B cell (primary cell): ENCODE results near the gene CTRB1. TPM values are rescaled to one million over a fixed set of nuclear protein-coding genes. Genes with fewer than 3 reads are reported as not detected.

ENCODE experiments used
- ATAC-seq: fragments of 200-7000 bp; cut with Tn5 transposase; one replicate; pipeline ENCODE4 v1.10.0; 2021; ENCODE audit warnings: low read depth, mild to moderate bottlenecking, moderate number of reproducible peaks, moderate library complexity
- CTCF ChIA-PET: fragments of 350-600 bp; sonication (Branson Sonifier 250); formaldehyde crosslinking; loops from one replicate; lab custom pipeline; 2021; ENCODE audit warnings: antibody characterized with exemption, inconsistent platforms; lab: Charles Lee
- POLR2A ChIA-PET: fragments of 350-600 bp; sonication (Branson Sonifier 250); formaldehyde crosslinking; loops from one replicate; lab custom pipeline; 2021; ENCODE audit warnings: antibody characterized with exemption; lab: Charles Lee
- DNase-seq: peaks from one replicate; pipeline ENCODE4 v3.0.0; 2013
- H2AFZ ChIP-seq: 2 replicates; pipeline ENCODE4 v1.6.1; 2012; ENCODE audit warnings: mild to moderate bottlenecking, low read depth, low read length; ENCODE audit not compliant: insufficient read depth, poor library complexity, severe bottlenecking
- H3K27ac ChIP-seq, 2 donors: 1 replicate in 1 of 2; 2 replicates in 1 of 2; pipeline ENCODE4 v1.5.1; 2012 to 2013; ENCODE audit warnings: low read length in 2 of 2, mild to moderate bottlenecking in 2 of 2, moderate library complexity in 1 of 2
- H3K27me3 ChIP-seq, 4 experiments: fragments of 200-600 bp in 1 of 4; sonication (generic) in 1 of 4; replicated peaks in 1 of 4; 1 replicate in 2 of 4; 2 replicates in 2 of 4; pipeline versions ENCODE4 v1.6.1 to v1.7.0; 2013 to 2016; ENCODE audit warnings: low read length in 3 of 4, mild to moderate bottlenecking in 2 of 4, mixed read lengths in 1 of 4, moderate library complexity in 1 of 4; ENCODE audit not compliant: insufficient read depth in 4 of 4, control insufficient read depth in 3 of 4; ENCODE audit errors: control extremely low read depth in 1 of 4
- H3K36me3 ChIP-seq, 2 experiments: replicated peaks in 1 of 2; 1 replicate in 1 of 2; 2 replicates in 1 of 2; pipeline versions ENCODE4 v1.6.1 to v1.7.1; 2013; ENCODE audit warnings: low read length in 1 of 2; ENCODE audit not compliant: insufficient read depth in 2 of 2, control insufficient read depth in 1 of 2; ENCODE audit errors: control extremely low read depth in 1 of 2, extremely low read depth in 1 of 2
- H3K4me1 ChIP-seq, 2 donors: fragments of 200-600 bp in 1 of 2; sonication (generic) in 1 of 2; 1 replicate in 1 of 2; 2 replicates in 1 of 2; pipeline versions ENCODE4 v1.5.1 to v1.6.1; 2013 to 2017; ENCODE audit warnings: low read length in 2 of 2; ENCODE audit not compliant: control insufficient read depth in 2 of 2, insufficient read depth in 2 of 2
- H3K4me2 ChIP-seq: replicated peaks from 2 replicates; pipeline ENCODE3; 2012; ENCODE audit warnings: mild to moderate bottlenecking, low read depth, low read length; ENCODE audit not compliant: poor library complexity, severe bottlenecking
- H3K4me3 ChIP-seq, 5 experiments: fragments of 200-600 bp in 1 of 5; sonication (generic) in 1 of 5; 1 replicate in 3 of 5; 2 replicates in 2 of 5; pipeline versions ENCODE4 v1.5.1 to v1.7.0; 2011 to 2016; ENCODE audit warnings: low read length in 4 of 5, mild to moderate bottlenecking in 4 of 5, low read depth in 2 of 5, control low read depth in 1 of 5, moderate library complexity in 1 of 5; ENCODE audit not compliant: insufficient read depth in 1 of 5; ENCODE audit errors: control extremely low read depth in 1 of 5, extremely low read depth in 1 of 5
- H3K79me2 ChIP-seq: fragments of 200-600 bp; sonication (generic); one replicate; pipeline ENCODE4 v1.6.0; 2016; ENCODE audit warnings: low read length; ENCODE audit not compliant: control insufficient read depth, insufficient read depth
- H3K9ac ChIP-seq: fragments of 200-600 bp; sonication (generic); 2 replicates; pipeline ENCODE4 v1.6.1; 2017; ENCODE audit warnings: mild to moderate bottlenecking, low read length, moderate library complexity
- H3K9me3 ChIP-seq, 3 donors: one replicate each; pipeline versions ENCODE4 v1.6.1 to v1.7.1; 2013; ENCODE audit warnings: low read length in 2 of 3; ENCODE audit not compliant: control insufficient read depth in 2 of 3, insufficient read depth in 1 of 3; ENCODE audit errors: control extremely low read depth in 1 of 3
- H4K20me1 ChIP-seq: 2 replicates; pipeline ENCODE4 v1.6.0; 2012; ENCODE audit warnings: mild to moderate bottlenecking, low read length; ENCODE audit not compliant: insufficient read depth, control insufficient read depth, poor library complexity, severe bottlenecking
- H3K27ac Mint-ChIP-seq: one replicate; pipeline ENCODE4 v1.8.0; 2021; ENCODE audit warnings: mixed read lengths
- H3K27me3 Mint-ChIP-seq: one replicate; pipeline ENCODE4 v1.8.0; 2021; ENCODE audit warnings: mixed read lengths
- H3K4me1 Mint-ChIP-seq: one replicate; pipeline ENCODE4 v1.8.0; 2021; ENCODE audit warnings: mixed read lengths
- H3K4me3 Mint-ChIP-seq: one replicate; pipeline ENCODE4 v1.8.0; 2021; ENCODE audit warnings: mixed read lengths
- H3K9me3 Mint-ChIP-seq: one replicate; pipeline ENCODE4 v1.8.0; 2022; ENCODE audit warnings: mixed read lengths; ENCODE audit not compliant: insufficient read depth
- CTCF ChIP-seq: fragments of 200-600 bp; IDR thresholded peaks from one replicate; pipeline ENCODE4 v1.8.0; 2022; ENCODE audit warnings: antibody characterized with exemption, mild to moderate bottlenecking
- EZH2 ChIP-seq: IDR thresholded peaks from 2 replicates; pipeline ENCODE4 v1.6.1; 2012; ENCODE audit warnings: borderline replicate concordance, low read depth, mild to moderate bottlenecking, moderate library complexity, low read length; ENCODE audit not compliant: insufficient read depth, poor library complexity, severe bottlenecking
- WGBS: methylation state at CpG from one replicate; pipeline ENCODE4 v1.1.5; 2013; ENCODE audit warnings: missing lambda C conversion rate; ENCODE audit not compliant: insufficient coverage; 5-methylcytosine and 5-hydroxymethylcytosine counted together
- intact Hi-C: fragments of 100-400 bp; cut with micrococcal nuclease; formaldehyde crosslinking; loops from one replicate; pipeline ENCODE4 v1.10.0; 2022
- polyA plus RNA-seq: library from polyadenylated mRNA; depleted of rRNA; stranded (reverse); fragments of >200 nt; gene quantifications from 2 replicates; pipeline ENCODE4 v1.2.3, GENCODE V29; 2012
- total RNA-seq, 2 donors: library from RNA; stranded (reverse); fragments of 120-200 nt in 1 of 2; gene quantifications; 1 replicate in 1 of 2; 2 replicates in 1 of 2; pipeline versions ENCODE4 v1.2.3 to v1.2.4, GENCODE V29; 2013 to 2022

Gene CTRB1
- total and polyA plus RNA-seq, 2 donors (not counting 1 experiment from before 2014, with no cell fraction given): not detected

- 89% methylated on average over 11 of the region's 14 CpGs for WGBS
- intact Hi-C loops: no loop called here
- H3K4me3 Mint-ChIP-seq: no peak overlapping the region
Measured at GRCh38 chr16:75262104-75262799, 43.5 kb downstream of the CTRB1 start.

More at GRCh38 chr16:75262104-75262799, 43.5 kb downstream of the CTRB1 start:
- H3K36me3 ChIP-seq: no peaks in the 10 kb centered on the region
- CTCF ChIA-PET: no interaction called here
- no peak for ATAC-seq
- POLR2A ChIA-PET: no interaction called here
- no peak overlapping the region for H2AFZ ChIP-seq
- no peak overlapping the region for H3K4me2 ChIP-seq
- peak overlapping the region; percentile 15 for H3K27ac Mint-ChIP-seq
- no peaks in the 10 kb centered on the region for H3K9me3 Mint-ChIP-seq
- H3K4me1 ChIP-seq: peaks cover 14 to 18% of the 10 kb centered on the region in 2 donors
- no peak overlapping the region for H3K9ac ChIP-seq
- H3K27me3 ChIP-seq: peaks cover 0 to 64% (median 29%) of the 10 kb centered on the region in 4 experiments
- H3K4me3 ChIP-seq: no peak overlapping the region
- TF ChIP-seq EZH2: no peak
- no peak for TF ChIP-seq CTCF
- H3K27me3 Mint-ChIP-seq: peaks cover 59% of the 10 kb centered on the region
- H3K27ac ChIP-seq: no peak overlapping the region
- H4K20me1 ChIP-seq: no peaks in the 10 kb centered on the region
- H3K4me1 Mint-ChIP-seq: peaks cover 11% of the 10 kb centered on the region
- peaks cover 0 to 12% (median 0%) of the 10 kb centered on the region in 3 donors for H3K9me3 ChIP-seq
- no peaks in the 10 kb centered on the region for H3K79me2 ChIP-seq
- no peak for DNase-seq
